HFF-Myc (cell line): ENCODE measurements around the gene OR51I2.

Source experiments
- DNase-seq: peaks from one replicate; pipeline ENCODE4 v3.0.0-alpha.2; 2011; ENCODE audit warnings: low read depth; ENCODE audit errors: extremely low read depth
- H3K4me3 ChIP-seq: replicated peaks from 2 replicates; pipeline ENCODE4 v1.5.1; 2011; ENCODE audit warnings: low read depth, mild to moderate bottlenecking, control low read depth, low read length
- CTCF ChIP-seq: IDR thresholded peaks from 2 replicates; pipeline ENCODE4 v1.5.1; 2012; ENCODE audit warnings: mild to moderate bottlenecking, low read depth, low read length, control low read depth; ENCODE audit errors: missing control alignments

The OR51I2 gene

GRCh38 chr11:5449023-5449422 is at the start of gene OR51I2:
Gene OR51I2 (plus strand): TSS chr11:5449323. CDS start chr11:5453489, 4,166 bp downstream.
- no peak within 1 kb of the TSS for H3K4me3 ChIP-seq
- TF ChIP-seq CTCF, result no peak
- DNase-seq, result no peak

GRCh38 chr11:5405173-5405572 is 44.0 kb upstream of the OR51I2 start:
- no peak for DNase-seq
- no peak for TF ChIP-seq CTCF
- H3K4me3 ChIP-seq, result no peak overlapping the region

GRCh38 chr11:5420993-5421392 is 28.1 kb upstream of the OR51I2 start:
- TF ChIP-seq CTCF, result no peak
- DNase-seq, result no peak
- no peak overlapping the region for H3K4me3 ChIP-seq

GRCh38 chr11:5421811-5422210 is 27.3 kb upstream of the OR51I2 start, which contains the start of gene OR51Q1:
Gene OR51Q1 (plus strand): TSS chr11:5422111. CDS start chr11:5422201, 90 bp downstream.
- no peak for TF ChIP-seq CTCF
- DNase-seq, result no peak
- H3K4me3 ChIP-seq, result no peak within 1 kb of the TSS

GRCh38 chr11:5423131-5423530 is 26.0 kb upstream of the OR51I2 start:
- no peak for TF ChIP-seq CTCF
- no peak overlapping the region for H3K4me3 ChIP-seq
- DNase-seq, result no peak

GRCh38 chr11:5441414-5441813 is 7.7 kb upstream of the OR51I2 start, which contains the start of gene OR51I1:
Gene OR51I1 (minus strand): TSS chr11:5441514. CDS start chr11:5441514, 0 bp downstream.
- H3K4me3 ChIP-seq, result no peak within 1 kb of the TSS
- DNase-seq, result no peak
- TF ChIP-seq CTCF, result no peak

- no peak for TF ChIP-seq CTCF
- DNase-seq, result no peak
- no peak overlapping the region for H3K4me3 ChIP-seq
Observed at GRCh38 chr11:5443835-5444393, 5.2 kb upstream of the OR51I2 start.
